HG02938 (cell line): ENCODE data around the gene FAM181A.

ENCODE experiments used
- ATAC-seq: cut with Tn5 transposase; IDR thresholded peaks from one replicate; pipeline ENCODE4 v1.9.1; 2021; ENCODE audit warnings: mild to moderate bottlenecking, moderate library complexity; ENCODE audit not compliant: unreplicated experiment

FAM181A gene

GRCh38 chr14:93960774-93961438 is 33.8 kb downstream of the FAM181A start:
- no peak for ATAC-seq

- no peak for ATAC-seq
Observed at GRCh38 chr14:93961620-93962019, 34.5 kb downstream of the FAM181A start.

- ATAC-seq, result peak; percentile 53
Observed at GRCh38 chr14:93962701-93963601, 35.8 kb downstream of the FAM181A start.

GRCh38 chr14:93963692-93964091 is 36.5 kb downstream of the FAM181A start:
- no peak for ATAC-seq

GRCh38 chr14:93964281-93964680 is 37.1 kb downstream of the FAM181A start:
- ATAC-seq, result no peak

- no peak for ATAC-seq
Observed at GRCh38 chr14:93964820-93965286, 37.7 kb downstream of the FAM181A start.

- ATAC-seq, result no peak
Observed at GRCh38 chr14:93965287-93965821, 38.2 kb downstream of the FAM181A start.

- no peak for ATAC-seq
Observed at GRCh38 chr14:93965946-93966474, 38.9 kb downstream of the FAM181A start.

GRCh38 chr14:93967637-93968250 is 40.6 kb downstream of the FAM181A start:
- peak; percentile 40 for ATAC-seq

GRCh38 chr14:93969082-93969828 is 42.1 kb downstream of the FAM181A start:
- no peak for ATAC-seq

GRCh38 chr14:93970585-93970964 is 43.4 kb downstream of the FAM181A start:
- ATAC-seq, result no peak

- ATAC-seq, result peak; percentile 36
Observed at GRCh38 chr14:93970965-93971634, 44.0 kb downstream of the FAM181A start.

GRCh38 chr14:93971635-93972027 is 44.5 kb downstream of the FAM181A start:
- ATAC-seq, result no peak

GRCh38 chr14:93972618-93973205 is 45.6 kb downstream of the FAM181A start:
- no peak for ATAC-seq

GRCh38 chr14:93973607-93974006 is 46.5 kb downstream of the FAM181A start:
- no peak for ATAC-seq

GRCh38 chr14:93974299-93974698 is 47.2 kb downstream of the FAM181A start:
- ATAC-seq, result no peak

- no peak for ATAC-seq
Observed at GRCh38 chr14:93974833-93975232, 47.7 kb downstream of the FAM181A start.

GRCh38 chr14:93975791-93976476 is 48.8 kb downstream of the FAM181A start:
- peak; percentile 67 for ATAC-seq
